Stimulated activated CD8-positive, alpha-beta memory T cell treated with anti-CD3 and anti-CD28 coated beads, Interleukin-4, amount 100 ng/mL, for 4 hours (primary cell): ENCODE data around the gene MRPS31.
"Not testable (repeated sequence)": the region's sequence is repeated elsewhere in the genome, so short reads cannot be mapped to it uniquely, and the experiment has no call there.

Experiments
- DNase-seq, 2 donors: peaks; one replicate each; pipeline ENCODE4 v3.0.0-alpha.2; 2020; ENCODE audit warnings: low read depth in 2 of 2, low spot score in 1 of 2

The MRPS31 gene

GRCh38 chr13:40762849-40763248 lies 8.1 kb downstream of the MRPS31 start:
- no peak for DNase-seq

- no peak for DNase-seq
Observed at GRCh38 chr13:40758811-40759210, 12.2 kb downstream of the MRPS31 start.

GRCh38 chr13:40756042-40756441 lies 14.9 kb downstream of the MRPS31 start:
- no peak for DNase-seq

- DNase-seq: no peak
Observed at GRCh38 chr13:40755082-40755700, 15.8 kb downstream of the MRPS31 start.

- no peak for DNase-seq
Observed at GRCh38 chr13:40749327-40749726, 21.7 kb downstream of the MRPS31 start.

GRCh38 chr13:40735232-40735548 lies 35.8 kb downstream of the MRPS31 start:
- not testable (repeated sequence) for DNase-seq

GRCh38 chr13:40734536-40735231 lies 36.3 kb downstream of the MRPS31 start:
- not testable (repeated sequence) for DNase-seq

- DNase-seq: no peak
Observed at GRCh38 chr13:40732658-40733057, 38.3 kb downstream of the MRPS31 start.

- no peak for DNase-seq
Observed at GRCh38 chr13:40728595-40728994, 42.4 kb downstream of the MRPS31 start.

GRCh38 chr13:40714433-40714832 lies 56.6 kb downstream of the MRPS31 start:
- DNase-seq: not testable (repeated sequence)

- DNase-seq: no peak
Observed at GRCh38 chr13:40706439-40706838, 64.6 kb downstream of the MRPS31 start.

- no peak for DNase-seq
Observed at GRCh38 chr13:40697711-40698110, 73.3 kb downstream of the MRPS31 start.

- DNase-seq: no peak
Observed at GRCh38 chr13:40694426-40694825, 76.6 kb downstream of the MRPS31 start.

GRCh38 chr13:40692946-40693345 lies 78.0 kb downstream of the MRPS31 start:
- DNase-seq: no peak

- DNase-seq: no peak
Observed at GRCh38 chr13:40688781-40689180, 82.2 kb downstream of the MRPS31 start.

GRCh38 chr13:40682449-40683240 lies 88.3 kb downstream of the MRPS31 start:
- no peak for DNase-seq

- no peak for DNase-seq
Observed at GRCh38 chr13:40681341-40682146, 89.4 kb downstream of the MRPS31 start.

GRCh38 chr13:40680659-40681323 lies 90.2 kb downstream of the MRPS31 start:
- DNase-seq: no peak

- DNase-seq: no peak
Observed at GRCh38 chr13:40679480-40679985, 91.5 kb downstream of the MRPS31 start.
